ENCODE data around the gene NDUFC1.
"Not testable (repeated sequence)": the region's sequence is repeated elsewhere in the genome, so short reads cannot be mapped to it uniquely, and the experiment has no call there.

NDUFC1 gene

GRCh38 chr4:139301821-139302611, at the start of gene NDUFC1:
Gene NDUFC1 (minus strand): TSS chr4:139302477. CDS start chr4:139295798, 6,679 bp downstream.
- DNase-seq = peak; percentile 39

GRCh38 chr4:139337612-139338011, 35.3 kb upstream of the NDUFC1 start:
- DNase-seq = no peak

- DNase-seq = no peak
Measured at GRCh38 chr4:139333046-139333445, 30.8 kb upstream of the NDUFC1 start.

- DNase-seq = no peak
Measured at GRCh38 chr4:139331185-139331584, 28.9 kb upstream of the NDUFC1 start.

GRCh38 chr4:139330283-139330682, 28.0 kb upstream of the NDUFC1 start:
- DNase-seq = no peak

- no peak for DNase-seq
Measured at GRCh38 chr4:139329665-139330200, 27.5 kb upstream of the NDUFC1 start.

- DNase-seq = no peak
Measured at GRCh38 chr4:139324620-139325019, 22.3 kb upstream of the NDUFC1 start.

GRCh38 chr4:139322541-139322940, 20.3 kb upstream of the NDUFC1 start:
- DNase-seq = not testable (repeated sequence)

GRCh38 chr4:139322070-139322469, 19.8 kb upstream of the NDUFC1 start:
- not testable (repeated sequence) for DNase-seq

GRCh38 chr4:139319571-139319970, 17.3 kb upstream of the NDUFC1 start:
- no peak for DNase-seq

- no peak for DNase-seq
Measured at GRCh38 chr4:139317635-139318034, 15.4 kb upstream of the NDUFC1 start.

- DNase-seq = no peak
Measured at GRCh38 chr4:139316733-139317132, 14.5 kb upstream of the NDUFC1 start.

GRCh38 chr4:139315221-139315675, 13.0 kb upstream of the NDUFC1 start:
- DNase-seq = no peak

- no peak for DNase-seq
Measured at GRCh38 chr4:139314047-139314800, 11.9 kb upstream of the NDUFC1 start.

GRCh38 chr4:139313414-139313813, 11.1 kb upstream of the NDUFC1 start:
- DNase-seq = not testable (repeated sequence)

GRCh38 chr4:139312552-139313332, 10.5 kb upstream of the NDUFC1 start:
- no peak for DNase-seq

GRCh38 chr4:139311909-139312308, 9.6 kb upstream of the NDUFC1 start:
- DNase-seq = no peak

- no peak for DNase-seq
Measured at GRCh38 chr4:139304920-139305319, 2.6 kb upstream of the NDUFC1 start.

- DNase-seq = peak; percentile 97
Measured at GRCh38 chr4:139301113-139301820, 1.0 kb downstream of the NDUFC1 start, which contains the start of gene NAA15. Gene NAA15 (plus strand): TSS chr4:139301505. CDS start chr4:139301778, 273 bp downstream.

- peak; percentile 7 for DNase-seq
Measured at GRCh38 chr4:139300431-139301112, 1.7 kb downstream of the NDUFC1 start.

- DNase-seq = no peak
Measured at GRCh38 chr4:139299536-139299935, 2.7 kb downstream of the NDUFC1 start.

Measured in NCI-H226 (cell line).